ENCODE data around the gene UBE2L3.
"Not testable (repeated sequence)": the region's sequence is repeated elsewhere in the genome, so short reads cannot be mapped to it uniquely, and the experiment has no call there.

UBE2L3 gene

GRCh38 chr22:21567456-21568346 is at the start of gene UBE2L3:
TSS of gene UBE2L3 (plus strand) at chr22:21567714. CDS start at chr22:21567745, 31 bp downstream.
- H3K27ac ChIP-seq, result peak within 1 kb of the TSS; percentile 76
- TF ChIP-seq CTCF (IDR thresholded peaks at IDR 0.05) (no peak), ZFX (IDR thresholded peaks at IDR 0.05; ENCODE audit: borderline replicate concordance) (peak; percentile 100)

- not testable (repeated sequence) for H3K27ac ChIP-seq
Observed at GRCh38 chr22:21526705-21527500, 40.6 kb upstream of the UBE2L3 start.

- H3K27ac ChIP-seq, result not testable (repeated sequence)
Observed at GRCh38 chr22:21531525-21531924, 36.0 kb upstream of the UBE2L3 start.

- H3K27ac ChIP-seq, result not testable (repeated sequence)
Observed at GRCh38 chr22:21532863-21533648, 34.5 kb upstream of the UBE2L3 start.

GRCh38 chr22:21539862-21540261 is 27.7 kb upstream of the UBE2L3 start:
- H3K27ac ChIP-seq, result not testable (repeated sequence)

GRCh38 chr22:21544432-21545322 is 22.8 kb upstream of the UBE2L3 start:
- not testable (repeated sequence) for H3K27ac ChIP-seq

GRCh38 chr22:21549558-21549957 is 18.0 kb upstream of the UBE2L3 start:
- not testable (repeated sequence) for H3K27ac ChIP-seq

GRCh38 chr22:21550008-21550677 is 17.4 kb upstream of the UBE2L3 start:
- not testable (repeated sequence) for H3K27ac ChIP-seq

- not testable (repeated sequence) for H3K27ac ChIP-seq
Observed at GRCh38 chr22:21550678-21551047, 16.9 kb upstream of the UBE2L3 start.

- H3K27ac ChIP-seq, result not testable (repeated sequence)
Observed at GRCh38 chr22:21551361-21551760, 16.2 kb upstream of the UBE2L3 start, which contains the start of gene RIMBP3C. TSS of gene RIMBP3C (minus strand) at chr22:21551461. CDS start at chr22:21550976, 485 bp downstream.

- not testable (repeated sequence) for H3K27ac ChIP-seq
Observed at GRCh38 chr22:21559345-21560125, 8.0 kb upstream of the UBE2L3 start.

GRCh38 chr22:21560657-21561056 is 6.9 kb upstream of the UBE2L3 start:
- not testable (repeated sequence) for H3K27ac ChIP-seq

Measured in 22Rv1 (cell line).